Measurements from ENCODE around the gene NTN1. TPM values are rescaled to one million over a fixed set of nuclear protein-coding genes. Genes with fewer than 3 reads are reported as not detected.

The NTN1 gene
- total RNA-seq, 1 experiment from 2014 or later: 1.2 TPM

DNA sequence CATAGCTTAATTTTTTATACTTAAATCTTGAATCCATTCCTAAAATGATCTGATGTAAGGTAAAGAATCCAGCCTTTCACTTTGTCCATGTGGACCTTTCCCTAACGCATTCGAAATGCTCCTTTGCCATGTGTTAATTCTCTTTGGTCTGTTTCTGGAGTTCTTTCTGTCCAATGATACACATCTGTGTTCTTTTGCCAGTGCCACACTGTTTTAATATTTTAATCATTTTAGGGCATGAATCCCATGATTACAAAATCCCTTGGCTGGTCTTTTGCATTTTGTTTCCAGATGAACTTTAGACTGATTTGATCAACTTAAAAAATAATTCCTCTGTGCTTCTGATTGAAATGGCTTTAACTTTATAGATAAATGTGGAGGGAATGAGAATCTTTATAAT is 74.1 kb downstream of the NTN1 start:
- Histone ChIP-seq H4K5ac (ENCODE audit: insufficient read length, low read depth, low read length) (no peak overlapping the region), H3K14ac (ENCODE audit: insufficient read depth, low read length) (no peak overlapping the region), H3K27me3 (ENCODE audit: insufficient read depth, low read length) (no peaks in the 10 kb centered on the region), H2BK120ac (ENCODE audit: low read depth, low read length, poor library complexity, severe bottlenecking) (no peak overlapping the region), H3K79me1 (ENCODE audit: insufficient read depth, low read depth, low read length, poor library complexity, severe bottlenecking) (no peaks in the 10 kb centered on the region), H2AFZ (ENCODE audit: low read length) (no peak overlapping the region), H3K4me2 (ENCODE audit: insufficient read depth, insufficient read length, low read length) (no peak overlapping the region), H3T11ph (ENCODE audit: low read length) (no peak overlapping the region), H3K79me2 (ENCODE audit: insufficient read depth, low read length) (no peaks in the 10 kb centered on the region), H2AK5ac (ENCODE audit: insufficient read length, low read length) (no peak overlapping the region), H3K23ac (ENCODE audit: insufficient read length, low read depth, low read length) (no peak overlapping the region), H4K8ac (replicated peaks; ENCODE audit: insufficient read length, low read depth, low read length) (no peak overlapping the region), H3K4me1 (ENCODE audit: insufficient read depth, low read length) (no peaks in the 10 kb centered on the region), H3K4ac (ENCODE audit: low read depth, low read length) (no peak overlapping the region), H2BK12ac (ENCODE audit: insufficient read length, low read depth, low read length) (no peak overlapping the region), H3K27ac (ENCODE audit: insufficient read length, low read depth, low read length) (no peak overlapping the region), H2BK20ac (ENCODE audit: low read depth, low read length, poor library complexity, severe bottlenecking) (no peak overlapping the region), H4K20me1 (ENCODE audit: control insufficient read depth, insufficient read depth, insufficient read length) (no peaks in the 10 kb centered on the region), H2BK15ac (ENCODE audit: low read depth, low read length) (no peak overlapping the region), H3K9ac (ENCODE audit: extremely low read depth, insufficient read length, low read length) (no peak overlapping the region), H3K9me3 (ENCODE audit: control insufficient read depth, low read depth, low read length) (no peaks in the 10 kb centered on the region), H4K91ac (ENCODE audit: insufficient read length, low read depth, low read length) (no peak overlapping the region), H2BK5ac (ENCODE audit: insufficient read length, low read length) (no peak overlapping the region), H3K23me2 (ENCODE audit: insufficient read length, low read depth, low read length, poor library complexity, severe bottlenecking) (no peaks in the 10 kb centered on the region), H3K18ac (ENCODE audit: insufficient read length, low read depth, low read length) (no peak overlapping the region), H3K56ac (ENCODE audit: insufficient read length, low read depth, low read length) (no peak overlapping the region)
- H3K36me3 Mint-ChIP-seq (ENCODE audit: insufficient read depth in 1 of 3, low read depth in 3 of 3): peaks cover 0 to 8% (median 5%) of the 10 kb centered on the region in 3 experiments; a peak in 5 of 7 replicates
- H3K9me3 Mint-ChIP-seq: peaks cover 6 to 11% of the 10 kb centered on the region in 2 experiments
- no peak for DNase-seq
- H3K27ac Mint-ChIP-seq: no peak overlapping the region; a peak in 1 of 7 replicates
- peaks cover 3% of the 10 kb centered on the region for H3K27me3 Mint-ChIP-seq (ENCODE audit: low read depth)
- H3K4me1 Mint-ChIP-seq: peaks cover 2 to 3% of the 10 kb centered on the region in 2 experiments; a peak in 1 of 4 replicates
- no CpG with 5 or more reads among the region's 2 CpGs for WGBS (ENCODE audit: extremely low coverage, insufficient read length, low lambda C conversion rate)
- H3K4me3 Mint-ChIP-seq: no peak overlapping the region
- TF ChIP-seq, protein P1, sequence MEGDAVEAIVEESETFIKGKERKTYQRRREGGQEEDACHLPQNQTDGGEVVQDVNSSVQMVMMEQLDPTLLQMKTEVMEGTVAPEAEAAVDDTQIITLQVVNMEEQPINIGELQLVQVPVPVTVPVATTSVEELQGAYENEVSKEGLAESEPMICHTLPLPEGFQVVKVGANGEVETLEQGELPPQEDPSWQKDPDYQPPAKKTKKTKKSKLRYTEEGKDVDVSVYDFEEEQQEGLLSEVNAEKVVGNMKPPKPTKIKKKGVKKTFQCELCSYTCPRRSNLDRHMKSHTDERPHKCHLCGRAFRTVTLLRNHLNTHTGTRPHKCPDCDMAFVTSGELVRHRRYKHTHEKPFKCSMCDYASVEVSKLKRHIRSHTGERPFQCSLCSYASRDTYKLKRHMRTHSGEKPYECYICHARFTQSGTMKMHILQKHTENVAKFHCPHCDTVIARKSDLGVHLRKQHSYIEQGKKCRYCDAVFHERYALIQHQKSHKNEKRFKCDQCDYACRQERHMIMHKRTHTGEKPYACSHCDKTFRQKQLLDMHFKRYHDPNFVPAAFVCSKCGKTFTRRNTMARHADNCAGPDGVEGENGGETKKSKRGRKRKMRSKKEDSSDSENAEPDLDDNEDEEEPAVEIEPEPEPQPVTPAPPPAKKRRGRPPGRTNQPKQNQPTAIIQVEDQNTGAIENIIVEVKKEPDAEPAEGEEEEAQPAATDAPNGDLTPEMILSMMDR (conservative IDR thresholded peaks at IDR 0.05): no peak
